Thyroid gland (tissue), 4 donors: ENCODE results near the gene BTBD8. TPM values are rescaled to one million over a fixed set of nuclear protein-coding genes. Genes with fewer than 3 reads are reported as not detected.

Source experiments
- DNase-seq, 2 donors: peaks; one replicate each; pipeline ENCODE4 v3.0.0-alpha.2; 2019
- H3K27ac ChIP-seq, 3 donors: fragments of 200-600 bp; sonication (generic); 1 replicate in 2 of 3; 2 replicates in 1 of 3; pipeline ENCODE4 v1.5.1; 2016 to 2019; ENCODE audit warnings: mild to moderate bottlenecking in 1 of 3, moderate library complexity in 1 of 3
- H3K27me3 ChIP-seq: fragments of 200-600 bp; sonication (generic); one replicate; pipeline ENCODE4 v1.5.1; 2019
- H3K36me3 ChIP-seq, 2 donors: fragments of 200-600 bp; sonication (generic); one replicate each; pipeline ENCODE4 v1.5.1; 2016 to 2019
- H3K4me1 ChIP-seq, 2 donors: fragments of 200-600 bp; sonication (generic); one replicate each; pipeline ENCODE4 v1.5.1; 2017 to 2019
- H3K4me3 ChIP-seq, 3 donors: fragments of 200-600 bp; sonication (generic); replicated peaks in 1 of 3; 1 replicate in 2 of 3; 2 replicates in 1 of 3; pipeline ENCODE4 v1.5.1; 2016; ENCODE audit warnings: mild to moderate bottlenecking in 1 of 3
- H3K9me3 ChIP-seq: fragments of 200-600 bp; sonication (generic); one replicate; pipeline ENCODE4 v1.5.1; 2017
- CTCF ChIP-seq, 6 experiments: fragments of 200-600 bp in 3 of 6; fragments of 450-650 bp in 3 of 6; sonication (generic) in 3 of 6; IDR thresholded peaks; one replicate each; pipeline ENCODE4 v1.5.1; 2016 to 2019; ENCODE audit warnings: antibody characterized with exemption in 6 of 6, mild to moderate bottlenecking in 2 of 6, inconsistent platforms in 1 of 6, moderate library complexity in 1 of 6
- POLR2A ChIP-seq, 2 donors: fragments of 450-650 bp; IDR thresholded peaks; one replicate each; pipeline ENCODE4 v1.6.1; 2017; ENCODE audit warnings: antibody characterized with exemption in 2 of 2, mild to moderate bottlenecking in 2 of 2, moderate library complexity in 1 of 2
- WGBS, 2 donors: methylation state at CpG; one replicate each; pipeline ENCODE4 v1.1.5; 2017; 5-methylcytosine and 5-hydroxymethylcytosine counted together
- intact Hi-C: fragments of 100-400 bp; cut with DNase I; formaldehyde crosslinking; loops from one replicate; pipeline ENCODE4 v1.15.1; 2023
- total RNA-seq, 4 donors: library from RNA; depleted of rRNA; stranded (reverse); fragments of >200 nt; gene quantifications; one replicate each; pipeline ENCODE4 v1.2.3, GENCODE V29; 2016

BTBD8 gene
- total RNA-seq, 4 donors from 2014 or later, result 11.0 to 18.3 (median 15.9) TPM

GRCh38 chr1:92126088-92126487, 45.9 kb downstream of the BTBD8 start:
- Histone ChIP-seq H3K36me3 (peaks cover 0 to 6% of the 10 kb centered on the region in 2 donors), H3K9me3 (no peaks in the 10 kb centered on the region), H3K27ac (no peak overlapping the region), H3K4me3 (no peak overlapping the region), H3K4me1 (no peaks in the 10 kb centered on the region), H3K27me3 (no peaks in the 10 kb centered on the region)
- no peak for TF ChIP-seq CTCF (IDR thresholded peaks at IDR 0.05)
- no peak for TF ChIP-seq POLR2A (IDR thresholded peaks at IDR 0.05)
- no peak for DNase-seq
- WGBS, 2 donors, result 87 to 94% methylated on average over 3 of the region's 3 CpGs
- intact Hi-C loops, result no loop called here

GRCh38 chr1:92134331-92134730, 54.2 kb downstream of the BTBD8 start:
- H3K27ac ChIP-seq, result peak overlapping the region in 1 of 3 donors; percentile 54
- DNase-seq, result peak; percentile 19 to 26
- peaks cover 4 to 6% of the 10 kb centered on the region in 2 donors for H3K4me1 ChIP-seq
- no peak for TF ChIP-seq CTCF (IDR thresholded peaks at IDR 0.05)
- TF ChIP-seq POLR2A (IDR thresholded peaks at IDR 0.05), result no peak
- peaks cover 0 to 6% of the 10 kb centered on the region in 2 donors for H3K36me3 ChIP-seq
- no peak overlapping the region for H3K4me3 ChIP-seq
- H3K9me3 ChIP-seq, result no peaks in the 10 kb centered on the region
- H3K27me3 ChIP-seq, result no peaks in the 10 kb centered on the region
- intact Hi-C loops, result no loop called here

- no peak for DNase-seq
- intact Hi-C loops, result no loop called here
- no peaks in the 10 kb centered on the region for H3K27me3 ChIP-seq
- no peak overlapping the region for H3K27ac ChIP-seq
- H3K36me3 ChIP-seq, result no peaks in the 10 kb centered on the region
- no peak for TF ChIP-seq CTCF (IDR thresholded peaks at IDR 0.05)
- no peak for TF ChIP-seq POLR2A (IDR thresholded peaks at IDR 0.05)
- H3K4me3 ChIP-seq, result no peak overlapping the region
- H3K9me3 ChIP-seq, result no peaks in the 10 kb centered on the region
- H3K4me1 ChIP-seq, result peaks cover 4 to 6% of the 10 kb centered on the region in 2 donors
- WGBS, 2 donors, result 83 to 88% methylated on average over 2 of the region's 2 CpGs
Observed at GRCh38 chr1:92136341-92136740, 56.2 kb downstream of the BTBD8 start.

GRCh38 chr1:92154934-92155333, 74.8 kb downstream of the BTBD8 start:
- no peak for DNase-seq
- H3K27me3 ChIP-seq, result no peaks in the 10 kb centered on the region
- H3K27ac ChIP-seq, result no peak overlapping the region
- no peaks in the 10 kb centered on the region for H3K9me3 ChIP-seq
- intact Hi-C loops, result no loop called here
- H3K4me1 ChIP-seq, result no peaks in the 10 kb centered on the region
- no peak overlapping the region for H3K4me3 ChIP-seq
- peaks cover 0 to 3% of the 10 kb centered on the region in 2 donors for H3K36me3 ChIP-seq
- no peak for TF ChIP-seq CTCF (IDR thresholded peaks at IDR 0.05)
- no peak for TF ChIP-seq POLR2A (IDR thresholded peaks at IDR 0.05)
- 97 to 98% methylated on average over 2 of the region's 2 CpGs for WGBS, 2 donors

- H3K36me3 ChIP-seq, result no peaks in the 10 kb centered on the region
- H3K9me3 ChIP-seq, result no peaks in the 10 kb centered on the region
- no peak for DNase-seq
- TF ChIP-seq POLR2A (IDR thresholded peaks at IDR 0.05) (no peak), CTCF (IDR thresholded peaks at IDR 0.05) (no peak)
- H3K4me1 ChIP-seq, result no peaks in the 10 kb centered on the region
- no peak overlapping the region for H3K4me3 ChIP-seq
- intact Hi-C loops, result no loop called here
- WGBS, 2 donors, result 87 to 91% methylated on average over 3 of the region's 3 CpGs
- no peaks in the 10 kb centered on the region for H3K27me3 ChIP-seq
- no peak overlapping the region for H3K27ac ChIP-seq
Observed at GRCh38 chr1:92159593-92159992, 79.4 kb downstream of the BTBD8 start.
